ENCODE results near the gene FAM50A.
A peak's percentile ranks its signal among the peaks of the same experiment; 100 is the strongest.
"Not testable (repeated sequence)": the region's sequence is repeated elsewhere in the genome, so short reads cannot be mapped to it uniquely, and the experiment has no call there.

The FAM50A gene

GRCh38 chrX:154443992-154444754 is at the start of gene FAM50A:
TSS of gene FAM50A (plus strand) at chrX:154444141. CDS start at chrX:154444236, 95 bp downstream.
- DNase-seq (ENCODE audit: low read depth) = no peak

- not testable (repeated sequence) for DNase-seq (ENCODE audit: low read depth)
Observed at GRCh38 chrX:154396363-154396762, 47.6 kb upstream of the FAM50A start.

- no peak for DNase-seq (ENCODE audit: low read depth)
Observed at GRCh38 chrX:154396973-154397887, 46.7 kb upstream of the FAM50A start.

GRCh38 chrX:154397888-154398667 is 45.9 kb upstream of the FAM50A start, which contains the start of gene RPL10:
TSS of gene RPL10 (plus strand) at chrX:154398377. CDS start at chrX:154398520, 143 bp downstream.
- DNase-seq (ENCODE audit: low read depth) = peak; percentile 75

GRCh38 chrX:154398668-154399526 is 45.0 kb upstream of the FAM50A start:
- DNase-seq (ENCODE audit: low read depth) = no peak

GRCh38 chrX:154399527-154400368 is 44.2 kb upstream of the FAM50A start:
- no peak for DNase-seq (ENCODE audit: low read depth)

GRCh38 chrX:154400369-154400817 is 43.5 kb upstream of the FAM50A start:
- DNase-seq (ENCODE audit: low read depth) = not testable (repeated sequence)

- DNase-seq (ENCODE audit: low read depth) = no peak
Observed at GRCh38 chrX:154401045-154401799, 42.7 kb upstream of the FAM50A start.

GRCh38 chrX:154401918-154402621 is 41.9 kb upstream of the FAM50A start:
- no peak for DNase-seq (ENCODE audit: low read depth)

- DNase-seq (ENCODE audit: low read depth) = no peak
Observed at GRCh38 chrX:154402622-154403127, 41.3 kb upstream of the FAM50A start.

GRCh38 chrX:154403192-154403591 is 40.7 kb upstream of the FAM50A start:
- no peak for DNase-seq (ENCODE audit: low read depth)

GRCh38 chrX:154403858-154404257 is 40.1 kb upstream of the FAM50A start:
- no peak for DNase-seq (ENCODE audit: low read depth)

GRCh38 chrX:154404625-154405192 is 39.2 kb upstream of the FAM50A start:
- no peak for DNase-seq (ENCODE audit: low read depth)

- no peak for DNase-seq (ENCODE audit: low read depth)
Observed at GRCh38 chrX:154408659-154409221, 35.2 kb upstream of the FAM50A start.

- no peak for DNase-seq (ENCODE audit: low read depth)
Observed at GRCh38 chrX:154409222-154409871, 34.6 kb upstream of the FAM50A start, which contains the start of gene DNASE1L1. TSS of gene DNASE1L1 (minus strand) at chrX:154409254. CDS start at chrX:154405568, 3,686 bp downstream.

- DNase-seq (ENCODE audit: low read depth) = no peak
Observed at GRCh38 chrX:154411981-154412340, 32.0 kb upstream of the FAM50A start.

GRCh38 chrX:154412468-154412867 is 31.5 kb upstream of the FAM50A start:
- DNase-seq (ENCODE audit: low read depth) = no peak
